ENCODE data around the gene CFAP92. TPM values are rescaled to one million over a fixed set of nuclear protein-coding genes. Genes with fewer than 3 reads are reported as not detected.

CFAP92 gene
- total RNA-seq, 2 experiments from 2014 or later: 0.19 to 0.45 TPM

DNA sequence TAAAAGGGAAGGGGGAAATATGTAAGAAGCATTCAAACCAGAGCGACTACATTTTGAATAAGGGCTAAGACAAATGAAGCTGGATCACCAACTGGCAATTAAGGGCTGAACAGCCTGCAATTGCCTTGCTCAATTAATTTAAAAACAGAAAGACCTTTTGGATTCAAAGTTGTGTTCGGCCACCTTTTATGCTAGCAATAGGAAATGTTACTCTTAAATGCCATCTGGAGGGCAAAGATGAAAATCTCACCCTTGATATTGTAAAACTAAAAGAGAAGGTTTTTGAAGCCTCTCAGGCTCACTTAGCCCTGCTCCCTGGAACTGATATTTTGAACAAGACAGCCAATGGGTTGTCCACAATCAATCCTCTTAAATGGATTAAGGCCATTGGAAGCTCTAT lies 70.3 kb downstream of the CFAP92 start:
- Mint-ChIP-seq H3K9me3 (peaks cover 2% of the 10 kb centered on the region), H3K36me3 (ENCODE audit: low read depth) (peaks cover 23% of the 10 kb centered on the region), H3K27me3 (no peaks in the 10 kb centered on the region), H3K4me1 (ENCODE audit: low read depth) (peaks cover 43% of the 10 kb centered on the region), H3K4me3 (peak overlapping the region; percentile 78), H3K27ac (peak overlapping the region; percentile 88)
- intact Hi-C loops (cut with DNase I, micrococcal nuclease): loop anchor here (1.0 to 2.0 kb wide), 2 partner anchors 48 to 243 kb away; no protein-coding TSS in a partner anchor
- peaks cover 27% of the 10 kb centered on the region for H3K4me1 ChIP-seq (ENCODE audit: insufficient read depth, low read length)
- TF ChIP-seq, protein P1, sequence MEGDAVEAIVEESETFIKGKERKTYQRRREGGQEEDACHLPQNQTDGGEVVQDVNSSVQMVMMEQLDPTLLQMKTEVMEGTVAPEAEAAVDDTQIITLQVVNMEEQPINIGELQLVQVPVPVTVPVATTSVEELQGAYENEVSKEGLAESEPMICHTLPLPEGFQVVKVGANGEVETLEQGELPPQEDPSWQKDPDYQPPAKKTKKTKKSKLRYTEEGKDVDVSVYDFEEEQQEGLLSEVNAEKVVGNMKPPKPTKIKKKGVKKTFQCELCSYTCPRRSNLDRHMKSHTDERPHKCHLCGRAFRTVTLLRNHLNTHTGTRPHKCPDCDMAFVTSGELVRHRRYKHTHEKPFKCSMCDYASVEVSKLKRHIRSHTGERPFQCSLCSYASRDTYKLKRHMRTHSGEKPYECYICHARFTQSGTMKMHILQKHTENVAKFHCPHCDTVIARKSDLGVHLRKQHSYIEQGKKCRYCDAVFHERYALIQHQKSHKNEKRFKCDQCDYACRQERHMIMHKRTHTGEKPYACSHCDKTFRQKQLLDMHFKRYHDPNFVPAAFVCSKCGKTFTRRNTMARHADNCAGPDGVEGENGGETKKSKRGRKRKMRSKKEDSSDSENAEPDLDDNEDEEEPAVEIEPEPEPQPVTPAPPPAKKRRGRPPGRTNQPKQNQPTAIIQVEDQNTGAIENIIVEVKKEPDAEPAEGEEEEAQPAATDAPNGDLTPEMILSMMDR (IDR thresholded peaks at IDR 0.05): peak; percentile 60
- H3K27ac ChIP-seq (ENCODE audit: low read depth in 1 of 2, low read length in 2 of 2): peak overlapping the region in 1 of 2 donors; percentile 9
- peak overlapping the region; percentile 43 for H3K4me3 ChIP-seq (ENCODE audit: low read length)
- no peaks in the 10 kb centered on the region for H3K36me3 ChIP-seq (ENCODE audit: insufficient read depth, low read length)
- peak in 4 of 14 experiments; percentile 13 to 56 (median 49) for DNase-seq
- ATAC-seq (ENCODE audit: poor library complexity): peak; percentile 63
- H3K9me3 ChIP-seq (ENCODE audit: control insufficient read depth in 1 of 2, insufficient read depth in 1 of 2, low read length in 2 of 2): no peaks in the 10 kb centered on the region
- H3K27me3 ChIP-seq (ENCODE audit: control insufficient read depth in 1 of 2, insufficient read depth in 2 of 2, low read length in 2 of 2): no peaks in the 10 kb centered on the region
- POLR2A ChIA-PET: interaction anchor here (0.6 to 2.5 kb wide), 10 partner anchors 45 to 440 kb away, joined by 3 to 29 read pairs (median 6); partner anchors contain the start of genes ACAD9 and CFAP92
- CTCF ChIA-PET: interaction anchor here (0.9 to 3.3 kb wide), 3 partner anchors 45 to 243 kb away, joined by 3 to 15 read pairs (median 7); partner anchors contain the start of gene ACAD9

DNA sequence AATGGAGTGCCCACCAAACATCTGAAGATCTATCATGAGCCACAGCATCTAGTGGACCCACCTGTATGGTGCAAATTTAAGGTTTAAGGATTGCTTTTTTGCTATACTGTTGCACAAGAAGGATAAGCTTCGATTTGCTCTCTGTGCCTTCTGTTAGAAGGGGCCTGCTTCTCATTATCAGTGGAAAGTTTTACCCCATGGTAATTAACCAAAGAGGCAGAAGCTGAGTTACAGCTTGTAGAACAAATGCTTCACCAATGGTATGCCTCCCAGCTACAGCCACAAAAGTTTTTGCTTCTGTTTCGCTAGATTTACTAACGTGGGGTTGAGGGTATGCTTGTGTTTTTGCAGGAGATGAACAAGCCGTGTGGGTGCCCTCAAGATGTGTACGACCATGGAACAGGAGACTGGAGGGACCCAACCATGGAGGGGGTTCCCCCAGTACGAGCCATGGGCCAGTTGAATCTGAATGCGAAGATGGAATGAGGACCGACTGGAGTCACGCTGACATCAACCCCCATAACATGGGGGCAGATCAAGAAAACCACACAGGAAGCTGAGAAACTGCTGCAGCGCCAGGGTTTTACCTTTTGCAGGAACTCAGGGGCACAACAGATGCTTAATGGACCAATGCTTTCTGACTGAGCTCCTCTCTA lies 70.9 kb downstream of the CFAP92 start:
- H3K4me3 Mint-ChIP-seq: peak overlapping the region; percentile 78
- peak; percentile 26 to 72 (median 44) for DNase-seq
- peak overlapping the region in 1 of 2 donors; percentile 22 for H3K27ac ChIP-seq (ENCODE audit: low read depth in 1 of 2, low read length in 2 of 2)
- intact Hi-C loops (cut with DNase I, micrococcal nuclease): loop anchor here (1.0 to 2.0 kb wide), 2 partner anchors 48 to 242 kb away; no protein-coding TSS in a partner anchor
- H3K27me3 Mint-ChIP-seq: no peaks in the 10 kb centered on the region
- H3K36me3 ChIP-seq (ENCODE audit: insufficient read depth, low read length): no peaks in the 10 kb centered on the region
- H3K4me1 ChIP-seq (ENCODE audit: insufficient read depth, low read length): peaks cover 27% of the 10 kb centered on the region
- ChIA-PET CTCF (interaction anchor here (0.9 to 3.3 kb wide), 3 partner anchors 44 to 242 kb away, joined by 3 to 15 read pairs (median 7); partner anchors contain the start of gene ACAD9), POLR2A (interaction anchor here (0.6 to 2.5 kb wide), 11 partner anchors 44 to 439 kb away, joined by 3 to 29 read pairs (median 6); partner anchors contain the start of genes ACAD9 and CFAP92)
- no peaks in the 10 kb centered on the region for H3K9me3 ChIP-seq (ENCODE audit: control insufficient read depth in 1 of 2, insufficient read depth in 1 of 2, low read length in 2 of 2)
- peaks cover 43% of the 10 kb centered on the region for H3K4me1 Mint-ChIP-seq (ENCODE audit: low read depth)
- TF ChIP-seq, protein P1 (IDR thresholded peaks at IDR 0.05): no peak
- H3K36me3 Mint-ChIP-seq (ENCODE audit: low read depth): peaks cover 28% of the 10 kb centered on the region
- peak; percentile 74 for ATAC-seq (ENCODE audit: poor library complexity)
- peak overlapping the region; percentile 43 for H3K4me3 ChIP-seq (ENCODE audit: low read length)
- H3K9me3 Mint-ChIP-seq: peaks cover 2% of the 10 kb centered on the region
- no peaks in the 10 kb centered on the region for H3K27me3 ChIP-seq (ENCODE audit: control insufficient read depth in 1 of 2, insufficient read depth in 2 of 2, low read length in 2 of 2)
- H3K27ac Mint-ChIP-seq: peak overlapping the region; percentile 88

- intact Hi-C loops (cut with DNase I, micrococcal nuclease): no loop called here
- POLR2A ChIA-PET: interaction anchor here (2.7 kb wide), 1 partner anchor 41 kb away, joined by 6 read pairs; the partner anchor contains the start of gene ACAD9
Measured at GRCh38 chr3:128919988-128920387, 73.9 kb downstream of the CFAP92 start.

More at GRCh38 chr3:128919988-128920387, 73.9 kb downstream of the CFAP92 start:
- Histone ChIP-seq H3K27ac (ENCODE audit: low read depth in 1 of 2, low read length in 2 of 2) (no peak overlapping the region), H3K4me1 (ENCODE audit: insufficient read depth, low read length) (peaks cover 27% of the 10 kb centered on the region), H3K4me3 (ENCODE audit: low read length) (no peak overlapping the region), H3K36me3 (ENCODE audit: insufficient read depth, low read length) (peaks cover 14% of the 10 kb centered on the region), H3K9me3 (ENCODE audit: control insufficient read depth in 1 of 2, insufficient read depth in 1 of 2, low read length in 2 of 2) (no peaks in the 10 kb centered on the region), H3K27me3 (ENCODE audit: control insufficient read depth in 1 of 2, insufficient read depth in 2 of 2, low read length in 2 of 2) (no peaks in the 10 kb centered on the region)
- TF ChIP-seq, protein P1 (IDR thresholded peaks at IDR 0.05): no peak
- no peak overlapping the region for H3K27ac Mint-ChIP-seq
- H3K27me3 Mint-ChIP-seq: no peaks in the 10 kb centered on the region
- no peak overlapping the region for H3K4me3 Mint-ChIP-seq
- CTCF ChIA-PET: no interaction called here
- ATAC-seq (ENCODE audit: poor library complexity) (no peak), DNase-seq (no peak)
- peaks cover 56% of the 10 kb centered on the region for H3K36me3 Mint-ChIP-seq (ENCODE audit: low read depth)
- peaks cover 42% of the 10 kb centered on the region for H3K4me1 Mint-ChIP-seq (ENCODE audit: low read depth)
- peaks cover 2% of the 10 kb centered on the region for H3K9me3 Mint-ChIP-seq
